NCI-H1417 (cell line): ENCODE measurements around the gene OLR1.
"Not testable (repeated sequence)": the region's sequence is repeated elsewhere in the genome, so short reads cannot be mapped to it uniquely, and the experiment has no call there.

ENCODE experiments used
- DNase-seq, 3 experiments: peaks; one replicate each; lab custom pipeline; 2025; lab: John Stamatoyannopoulos, UW

OLR1 gene

GRCh38 chr12:10190558-10191388, 18.8 kb upstream of the OLR1 start:
- DNase-seq, result peak; percentile 30 to 78 (median 56)

GRCh38 chr12:10189653-10190052, 17.7 kb upstream of the OLR1 start:
- DNase-seq, result no peak

- not testable (repeated sequence) for DNase-seq
Observed at GRCh38 chr12:10186958-10187357, 15.0 kb upstream of the OLR1 start.

GRCh38 chr12:10186299-10186698, 14.4 kb upstream of the OLR1 start:
- DNase-seq, result no peak

GRCh38 chr12:10184261-10184843, 12.4 kb upstream of the OLR1 start:
- DNase-seq, result no peak

- no peak for DNase-seq
Observed at GRCh38 chr12:10182354-10183049, 10.6 kb upstream of the OLR1 start.

GRCh38 chr12:10179776-10180181, 7.8 kb upstream of the OLR1 start:
- no peak for DNase-seq

- DNase-seq, result no peak
Observed at GRCh38 chr12:10178821-10179220, 6.9 kb upstream of the OLR1 start, which contains the start of gene TMEM52B. Gene TMEM52B, plus strand, starts transcription at chr12:10179032. Its CDS starts 543 bp downstream, at chr12:10179575.

GRCh38 chr12:10175846-10176636, 4.1 kb upstream of the OLR1 start:
- DNase-seq, result peak in 1 of 3 experiments; percentile 49

GRCh38 chr12:10174986-10175614, 3.2 kb upstream of the OLR1 start:
- no peak for DNase-seq

- DNase-seq, result no peak
Observed at GRCh38 chr12:10170216-10170615, 1.7 kb downstream of the OLR1 start.

GRCh38 chr12:10169104-10169503, 2.8 kb downstream of the OLR1 start:
- no peak for DNase-seq

- no peak for DNase-seq
Observed at GRCh38 chr12:10167599-10167998, 4.3 kb downstream of the OLR1 start.

GRCh38 chr12:10165421-10165820, 6.5 kb downstream of the OLR1 start:
- no peak for DNase-seq

- DNase-seq, result no peak
Observed at GRCh38 chr12:10163084-10163483, 8.8 kb downstream of the OLR1 start.

GRCh38 chr12:10160617-10161385, 11.1 kb downstream of the OLR1 start:
- no peak for DNase-seq

GRCh38 chr12:10159280-10159679, 12.7 kb downstream of the OLR1 start:
- no peak for DNase-seq

GRCh38 chr12:10158406-10158805, 13.5 kb downstream of the OLR1 start:
- DNase-seq, result no peak

GRCh38 chr12:10155966-10156365, 16.0 kb downstream of the OLR1 start:
- DNase-seq, result no peak

- no peak for DNase-seq
Observed at GRCh38 chr12:10154145-10154496, 17.8 kb downstream of the OLR1 start.
